ENCODE results near the gene DNPH1. TPM values are rescaled to one million over a fixed set of nuclear protein-coding genes. Genes with fewer than 3 reads are reported as not detected.
A peak's percentile ranks its signal among the peaks of the same experiment; 100 is the strongest.

Gene DNPH1
- total and polyA plus RNA-seq, 2 of the 8 experiments (the other 6 are each of a cell fraction or from before 2014, with no cell fraction given) = 33.9 to 134 TPM

- Histone ChIP-seq H2BK20ac (ENCODE audit: low read length) (no peak overlapping the region), H3K56ac (replicated peaks; ENCODE audit: insufficient read length, low read depth, low read length) (no peak overlapping the region), H3K79me1 (ENCODE audit: low read depth, low read length) (no peaks in the 10 kb centered on the region), H2BK15ac (ENCODE audit: low read length) (no peak overlapping the region), H4K91ac (replicated peaks; ENCODE audit: insufficient read length, low read length) (peak overlapping the region; percentile 11), H3K18ac (ENCODE audit: extremely low read depth, low read length) (no peak overlapping the region), H2AK5ac (ENCODE audit: low read depth, low read length) (no peak overlapping the region), H3K23ac (ENCODE audit: insufficient read length) (no peak overlapping the region), H3K14ac (ENCODE audit: insufficient read length) (no peak overlapping the region), H3K4me3 (ENCODE audit: extremely low read depth in 1 of 4, insufficient read depth in 2 of 4, low read depth in 3 of 4, low read length in 4 of 4) (no peak overlapping the region), H2BK12ac (ENCODE audit: low read depth, low read length) (peak overlapping the region; percentile 43; the same call in 1 of the 2 replicates), H3K27ac (ENCODE audit: low read depth, low read length) (no peak overlapping the region), H2BK5ac (ENCODE audit: low read depth, low read length) (no peak overlapping the region), H3K36me3 (ENCODE audit: control insufficient read depth in 2 of 4, insufficient read depth in 4 of 4, low read length in 3 of 4) (no peaks in the 10 kb centered on the region), H3K4me2 (ENCODE audit: insufficient read depth in 1 of 2, low read depth in 2 of 2, low read length in 2 of 2) (no peak overlapping the region), H2AFZ (ENCODE audit: low read length) (no peak overlapping the region), H4K5ac (ENCODE audit: insufficient read length, low read depth, low read length) (no peak overlapping the region), H3K9ac (replicated peaks in 1 of 4; ENCODE audit: extremely low read depth in 1 of 4, low read depth in 3 of 4, low read length in 3 of 4) (no peak overlapping the region), H3K27me3 (replicated peaks in 1 of 4; ENCODE audit: control insufficient read depth in 3 of 4, extremely low read depth in 1 of 4, insufficient read depth in 3 of 4, low read length in 3 of 4) (peaks cover 0 to 2% (median under 1%) of the 10 kb centered on the region in 4 experiments; a peak in 4 of 7 replicates), H3K4ac (replicated peaks; ENCODE audit: insufficient read length, low read depth, low read length) (no peak overlapping the region), H3K4me1 (replicated peaks in 1 of 4; ENCODE audit: control insufficient read depth in 3 of 4, insufficient read depth in 4 of 4, low read length in 3 of 4) (peaks cover 0 to 10% (median 3%) of the 10 kb centered on the region in 4 experiments; a peak in 6 of 7 replicates), H4K8ac (ENCODE audit: extremely low read depth, insufficient read depth, low read length) (no peak overlapping the region), H3K23me2 (ENCODE audit: low read depth, low read length) (no peaks in the 10 kb centered on the region), H2BK120ac (replicated peaks; ENCODE audit: low read depth, low read length) (no peak overlapping the region), H4K20me1 (replicated peaks in 1 of 2; ENCODE audit: control insufficient read depth in 1 of 2, insufficient read depth in 2 of 2, low read length in 2 of 2) (peaks cover 0 to 2% of the 10 kb centered on the region in 2 experiments), H3K9me3 (ENCODE audit: insufficient read depth in 2 of 2, low read depth in 1 of 2, low read length in 1 of 2) (no peaks in the 10 kb centered on the region), H3K79me2 (ENCODE audit: control insufficient read depth in 1 of 2, insufficient read depth in 2 of 2, low read length in 2 of 2) (no peaks in the 10 kb centered on the region)
- WGBS, 2 experiments (ENCODE audit: extremely low coverage in 1 of 2, insufficient coverage in 1 of 2, insufficient read length in 1 of 2, insufficient replicate concordance in 2 of 2, low coverage in 1 of 2, low lambda C conversion rate in 2 of 2, missing lambda C conversion rate in 1 of 2) = 92% methylated on average over 38 of the region's 39 CpGs; no CpG with 5 or more reads in 1 of the 2 experiments
- CTCF ChIA-PET (ENCODE audit: partially characterized antibody) = interaction anchor here (0.9 to 9.4 kb wide), 22 partner anchors 9 to 244 kb away, joined by 3 to 78 read pairs (median 6); partner anchors contain the start of genes CRIP3, DLK2 and DNPH1
- FAIRE-seq = no peak
- no peak for DNase-seq (ENCODE audit: low read depth in 1 of 2, low spot score in 2 of 2)
- POLR2A ChIA-PET (ENCODE audit: partially characterized antibody) = interaction anchor here (0.9 kb wide), 1 partner anchor 85 kb away, joined by 3 read pairs; no protein-coding TSS in a partner anchor
- TF ChIP-seq GABPA (IDR thresholded peaks at IDR 0.05; ENCODE audit: borderline replicate concordance, insufficient read depth, low read length) = no peak
- TF ChIP-seq SP1 (IDR thresholded peaks at IDR 0.05; ENCODE audit: low read depth, low read length) = no peak
- TF ChIP-seq NRF1 (IDR thresholded peaks at IDR 0.05; ENCODE audit: low read depth, low read length) = no peak
- TF ChIP-seq CHD2 (IDR thresholded peaks at IDR 0.05; ENCODE audit: low read length) = no peak
- TF ChIP-seq NANOG (IDR thresholded peaks at IDR 0.05; ENCODE audit: insufficient read depth, low read depth, low read length, poor library complexity, severe bottlenecking) = no peak
- TF ChIP-seq CBX5 (IDR thresholded peaks at IDR 0.05; ENCODE audit: low read depth, low read length) = no peak
- no peak for TF ChIP-seq RFX5 (IDR thresholded peaks at IDR 0.05; ENCODE audit: borderline replicate concordance, low read depth, low read length)
- no peak for TF ChIP-seq BCL11A (IDR thresholded peaks at IDR 0.05; ENCODE audit: low read depth in 2 of 2, low read length in 2 of 2)
- TF ChIP-seq CEBPB (IDR thresholded peaks at IDR 0.05; ENCODE audit: low read depth, low read length) = no peak
- TF ChIP-seq KDM1A (IDR thresholded peaks at IDR 0.05; ENCODE audit: borderline replicate concordance, low read length) = no peak
- TF ChIP-seq HDAC2 (IDR thresholded peaks at IDR 0.05; ENCODE audit: borderline replicate concordance in 1 of 2, low read depth in 2 of 2, low read length in 2 of 2) = no peak
Observed at GRCh38 chr6:43262780-43263313, 33.6 kb upstream of the DNPH1 start.
